Body of pancreas (tissue), 4 donors: ENCODE data around the gene EPSTI1. TPM values are rescaled to one million over a fixed set of nuclear protein-coding genes. Genes with fewer than 3 reads are reported as not detected.
"Not testable (repeated sequence)": the region's sequence is repeated elsewhere in the genome, so short reads cannot be mapped to it uniquely, and the experiment has no call there.

Source experiments
- ATAC-seq: fragments of 150-250 bp; one replicate; pipeline ENCODE4 v1.9.1; 2016
- DNase-seq, 4 donors: peaks; one replicate each; pipeline ENCODE4 v3.0.0-alpha.2; 2019
- H3K27ac ChIP-seq, 4 donors: fragments of 200-600 bp; sonication (generic); 1 replicate in 3 of 4; 2 replicates in 1 of 4; pipeline versions ENCODE4 v1.5.1 to v1.6.1; 2016 to 2019; ENCODE audit warnings: mild to moderate bottlenecking in 1 of 4, mixed read lengths in 1 of 4, moderate library complexity in 1 of 4
- H3K27me3 ChIP-seq, 2 donors: fragments of 200-600 bp; sonication (generic); one replicate each; pipeline ENCODE4 v1.6.0; 2016; ENCODE audit warnings: mild to moderate bottlenecking in 1 of 2
- H3K36me3 ChIP-seq, 2 donors: fragments of 200-600 bp; sonication (generic); replicated peaks in 1 of 2; 2 replicates each; pipeline ENCODE4 v1.5.1; 2016; ENCODE audit warnings: low read depth in 2 of 2; ENCODE audit not compliant: insufficient read depth in 1 of 2
- H3K4me1 ChIP-seq: fragments of 200-600 bp; sonication (generic); one replicate; pipeline ENCODE4 v1.6.0; 2016
- H3K4me3 ChIP-seq, 2 donors: fragments of 200-600 bp; sonication (generic); 1 replicate in 1 of 2; 2 replicates in 1 of 2; pipeline ENCODE4 v1.5.1; 2016 to 2019
- H3K9me3 ChIP-seq, 3 donors: fragments of 200-600 bp; sonication (generic); 1 replicate in 2 of 3; 2 replicates in 1 of 3; pipeline ENCODE4 v1.5.1; 2016
- CTCF ChIP-seq, 7 experiments: fragments of 450-650 bp in 4 of 7; fragments of 200-600 bp in 3 of 7; sonication (generic) in 3 of 7; IDR thresholded peaks; one replicate each; pipeline ENCODE4 v1.5.1; 2016 to 2019; ENCODE audit warnings: antibody characterized with exemption in 7 of 7
- POLR2A ChIP-seq, 3 donors: fragments of 450-650 bp; IDR thresholded peaks; one replicate each; pipeline ENCODE4 v1.6.1; 2016; ENCODE audit warnings: antibody characterized with exemption in 3 of 3, mild to moderate bottlenecking in 2 of 3
- WGBS, 2 donors: methylation state at CpG; one replicate each; pipeline ENCODE4 v1.1.5; 2017; 5-methylcytosine and 5-hydroxymethylcytosine counted together
- intact Hi-C: fragments of 100-400 bp; cut with DNase I; formaldehyde crosslinking; loops from one replicate; pipeline ENCODE4 v1.15.1; 2023
- total RNA-seq, 2 donors: library from RNA; depleted of rRNA; stranded (reverse); fragments of >200 nt; gene quantifications; one replicate each; pipeline ENCODE4 v1.1.0, GENCODE V29; 2016

The EPSTI1 gene
- total RNA-seq, result 1 to 10 TPM; 1.6 to 6.6 TPM

- Histone ChIP-seq H3K27me3 (no peaks in the 10 kb centered on the region), H3K4me3 (peak within 1 kb of the TSS; percentile 57 to 59), H3K36me3 (no peaks in the 10 kb centered on the region), H3K9me3 (no peaks in the 10 kb centered on the region), H3K27ac (peak within 1 kb of the TSS; percentile 52 to 87 (median 71)), H3K4me1 (peaks cover 16% of the 10 kb centered on the region)
- TF ChIP-seq CTCF (IDR thresholded peaks at IDR 0.05) (no peak), POLR2A (IDR thresholded peaks at IDR 0.05) (peak in 2 of 3 donors; percentile 49 to 51)
- DNase-seq, result peak; percentile 52 to 74 (median 60)
- 0% methylated on average over 29 to 45 of the region's 45 CpGs for WGBS, 2 donors
- ATAC-seq, result peak; percentile 85
- intact Hi-C loops, result no loop called here
These were observed at the start of gene EPSTI1 for GRCh38 chr13:42991898-42992763. TSS of gene EPSTI1 (minus strand) at chr13:42992241. CDS start at chr13:42992165, 76 bp downstream.

- H3K27ac ChIP-seq, result no peak overlapping the region
- WGBS, 2 donors, result 47 to 52% methylated on average over 1 of the region's 1 CpG
- intact Hi-C loops, result no loop called here
- ATAC-seq (no peak), DNase-seq (no peak)
- H3K27me3 ChIP-seq, result no peaks in the 10 kb centered on the region
- peaks cover 22% of the 10 kb centered on the region for H3K4me1 ChIP-seq
- TF ChIP-seq POLR2A (IDR thresholded peaks at IDR 0.05) (no peak), CTCF (IDR thresholded peaks at IDR 0.05) (no peak)
- no peak overlapping the region for H3K4me3 ChIP-seq
- no peaks in the 10 kb centered on the region for H3K9me3 ChIP-seq
- H3K36me3 ChIP-seq, result no peaks in the 10 kb centered on the region
These were observed 49.4 kb upstream of the EPSTI1 start for GRCh38 chr13:43041369-43041921.

- H3K9me3 ChIP-seq, H3K27ac ChIP-seq, ATAC-seq, H3K36me3 ChIP-seq, intact Hi-C loops, DNase-seq, H3K4me3 ChIP-seq, H3K27me3 ChIP-seq: not testable (repeated sequence)
- H3K4me1 ChIP-seq, result peaks cover 21% of the 10 kb centered on the region
- WGBS, 2 donors, result 84 to 88% methylated on average over 13 of the region's 13 CpGs
These were observed 48.7 kb upstream of the EPSTI1 start for GRCh38 chr13:43040581-43041368.

GRCh38 chr13:43039966-43040365 lies 47.9 kb upstream of the EPSTI1 start:
- DNase-seq (no peak), ATAC-seq (no peak)
- H3K27me3 ChIP-seq, result no peaks in the 10 kb centered on the region
- H3K4me3 ChIP-seq, result no peak overlapping the region
- H3K9me3 ChIP-seq, result no peaks in the 10 kb centered on the region
- 89 to 91% methylated on average over 2 of the region's 2 CpGs for WGBS, 2 donors
- TF ChIP-seq POLR2A (IDR thresholded peaks at IDR 0.05) (no peak), CTCF (IDR thresholded peaks at IDR 0.05) (no peak)
- H3K36me3 ChIP-seq, result no peaks in the 10 kb centered on the region
- intact Hi-C loops, result no loop called here
- H3K4me1 ChIP-seq, result peaks cover 15% of the 10 kb centered on the region
- no peak overlapping the region for H3K27ac ChIP-seq
